Stimulated activated CD4-positive, alpha-beta T cell treated with anti-CD3 and anti-CD28 coated beads, Interleukin-15, amount 100 ng/mL, for 24 hours (primary cell): ENCODE data around the gene MVB12A.

Experiments used
- DNase-seq: peaks from one replicate; pipeline ENCODE4 v3.0.0-alpha.2; 2020

MVB12A gene

DNA sequence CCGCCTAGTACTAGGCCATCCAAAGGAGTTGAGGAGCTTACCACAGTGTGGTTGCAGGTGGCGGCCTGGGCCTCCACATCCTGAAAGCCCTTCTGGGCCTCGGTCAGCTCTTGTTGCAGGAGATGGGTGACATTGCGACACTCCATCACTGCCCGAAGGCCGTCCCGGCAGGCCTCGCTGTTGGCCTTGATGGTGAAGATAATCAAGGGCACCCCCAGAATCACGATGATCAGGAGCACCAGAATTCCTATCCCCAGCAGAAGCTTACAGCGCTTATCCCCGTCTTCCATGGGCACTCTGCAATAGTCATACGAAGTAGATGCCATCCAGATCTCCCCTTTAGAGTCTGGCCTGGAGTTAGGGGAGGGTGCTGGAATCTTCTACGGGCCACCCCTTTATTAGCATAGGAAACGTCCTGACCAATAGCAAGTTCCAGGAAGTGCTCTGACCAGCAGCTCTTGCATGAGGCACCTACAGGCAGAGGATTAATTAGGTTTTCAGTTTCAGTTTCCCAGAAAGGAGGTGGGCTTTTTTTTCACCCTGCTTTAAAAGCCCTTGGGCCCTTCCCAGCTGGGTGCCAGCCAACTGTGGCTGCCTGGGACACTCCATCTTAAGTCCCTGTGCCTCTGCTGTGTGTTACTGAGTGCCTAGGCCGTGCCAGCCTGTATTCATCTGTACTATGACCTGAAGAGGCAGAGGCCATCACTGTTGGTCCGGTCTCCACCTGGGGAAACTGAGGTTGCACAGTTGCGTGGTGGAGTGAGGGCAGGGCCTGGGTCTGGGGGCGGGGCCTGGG, 14.4 kb upstream of the MVB12A start, which contains the start of gene BST2:
BST2 (minus strand) TSS at position 381 of the 796 bp plus-strand sequence; CDS start at position 326, 55 bp downstream.
- DNase-seq, result peak; percentile 67

DNA sequence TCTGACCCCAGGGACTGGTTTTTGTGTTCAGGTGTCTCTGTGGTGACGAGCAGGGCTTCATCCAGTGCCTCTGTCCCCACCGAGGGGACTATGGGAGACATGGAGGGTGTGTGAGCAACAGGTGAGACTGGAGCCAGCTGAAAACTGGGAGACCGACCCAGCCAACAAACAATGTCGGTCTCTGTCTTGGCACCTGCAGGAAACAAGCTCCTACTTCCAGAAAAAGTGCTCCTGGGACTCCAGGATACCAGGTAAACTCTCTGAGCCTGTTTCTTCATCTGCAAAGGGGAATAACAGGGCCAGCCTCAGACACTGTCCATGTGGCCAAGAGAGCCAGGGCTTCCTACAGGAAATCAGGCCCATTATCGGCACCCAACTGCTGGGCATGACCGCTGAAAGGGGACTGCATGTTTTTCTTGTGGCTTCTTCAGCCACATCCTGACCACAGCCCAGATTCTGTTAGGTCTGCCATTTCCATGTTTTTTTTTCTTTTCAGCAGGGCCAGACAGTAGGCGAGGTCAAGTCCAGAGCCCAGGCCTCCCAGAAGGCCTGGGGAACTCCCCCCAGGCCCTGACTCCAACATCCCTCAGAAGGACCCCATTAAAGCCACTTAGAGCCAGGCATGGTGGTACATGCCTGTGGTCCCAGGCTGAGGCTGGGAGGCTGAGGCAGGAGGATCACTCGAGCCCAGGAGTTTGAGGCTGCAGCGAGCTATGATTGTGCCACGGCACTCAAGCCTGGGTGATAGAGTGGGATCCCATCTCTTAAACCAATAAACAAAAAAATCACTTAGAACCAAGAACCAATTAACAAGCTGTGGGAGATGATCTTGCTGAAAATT, 13.6 kb upstream of the MVB12A start:
- no peak for DNase-seq

DNA sequence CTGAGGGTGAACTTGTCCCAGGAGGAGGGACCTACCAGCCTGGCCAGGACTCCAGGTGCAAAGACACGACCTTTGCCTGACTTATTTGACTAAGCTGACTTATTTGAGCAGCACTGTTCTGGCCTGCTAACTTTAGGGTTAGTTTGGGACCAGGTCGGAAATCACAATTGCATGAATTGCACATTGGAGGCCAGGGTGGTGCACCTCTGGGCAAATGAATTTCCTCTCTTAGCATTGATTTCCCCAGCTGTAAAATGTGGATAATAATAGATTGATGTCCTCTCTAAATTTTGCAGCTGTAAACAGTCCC, 13.0 kb upstream of the MVB12A start:
- no peak for DNase-seq

DNA sequence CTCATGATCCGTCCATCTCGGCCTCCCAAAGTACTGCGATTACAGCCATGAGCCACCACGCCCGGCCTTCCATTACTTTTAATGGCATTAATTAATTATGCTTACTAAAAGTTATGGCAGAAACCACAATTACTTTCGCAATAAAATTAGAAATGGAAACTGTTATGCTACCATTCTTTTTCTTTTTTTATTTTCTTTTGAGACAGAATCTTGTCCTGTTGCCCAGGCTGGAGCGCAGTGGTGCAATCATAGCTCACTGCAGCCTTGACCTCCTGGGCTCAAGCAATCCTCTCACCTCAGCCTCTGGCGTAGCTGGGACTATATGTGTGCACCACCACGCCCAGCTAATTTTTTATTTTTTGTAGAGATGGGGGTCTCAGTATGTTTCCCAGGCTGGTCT, 9.9 kb upstream of the MVB12A start:
- no peak for DNase-seq

DNA sequence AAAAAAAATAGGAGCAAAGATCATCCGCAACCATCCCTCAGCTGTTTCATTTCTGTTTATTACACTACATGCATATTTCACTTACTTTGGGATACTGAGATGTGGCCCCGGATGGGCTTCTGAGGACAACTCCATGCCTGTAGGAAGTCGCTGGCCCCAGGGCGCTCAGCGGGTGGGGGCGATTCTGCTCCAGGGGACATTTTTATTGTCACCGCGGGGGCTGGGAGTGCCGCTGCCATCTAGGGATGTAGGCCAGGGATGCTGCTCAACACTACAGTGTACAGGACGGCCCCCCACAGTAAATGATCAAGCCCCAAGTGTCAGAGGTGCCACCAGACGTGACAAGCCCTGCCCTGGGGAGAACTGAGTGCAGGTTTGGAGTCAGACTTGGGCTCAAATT, 8.0 kb upstream of the MVB12A start:
- DNase-seq, result no peak

DNA sequence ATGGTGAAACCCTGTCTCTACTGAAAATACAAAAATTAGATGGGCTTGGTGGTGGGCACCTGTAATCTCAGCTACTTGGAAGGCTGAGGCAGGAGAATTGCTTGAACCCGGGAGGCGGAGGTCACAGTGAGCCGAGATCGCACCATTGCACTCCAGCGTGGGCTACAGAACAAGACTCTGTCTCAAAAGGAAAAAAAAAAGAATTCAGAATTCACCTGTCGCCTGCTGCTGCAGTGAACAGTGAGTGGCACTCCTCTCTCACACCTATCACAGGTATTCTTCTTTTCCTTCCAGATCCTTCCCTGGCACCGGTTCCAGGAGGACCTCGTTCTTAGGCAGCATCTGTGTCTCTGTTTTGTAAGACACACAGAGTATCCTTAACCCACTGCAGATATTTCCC, 5.8 kb upstream of the MVB12A start:
- no peak for DNase-seq

DNA sequence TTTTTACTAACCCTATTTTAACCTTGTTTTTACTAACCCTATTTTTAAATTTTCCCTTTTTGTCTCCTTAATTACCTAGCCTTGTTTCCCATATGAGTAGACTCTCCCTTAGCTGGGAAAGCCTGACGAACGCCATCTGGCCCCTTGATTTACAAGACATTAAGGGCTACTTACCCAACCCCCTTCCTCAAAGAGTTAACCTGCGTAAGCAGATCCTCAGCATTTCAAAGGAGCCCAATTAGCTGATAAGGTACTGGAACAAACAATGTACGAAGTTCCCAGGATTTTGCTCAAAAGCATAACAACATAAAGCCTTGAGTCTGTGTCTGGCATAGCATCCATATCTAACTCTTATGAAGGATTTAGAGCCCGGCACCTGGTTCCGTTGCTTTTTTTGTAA, 4.7 kb upstream of the MVB12A start:
- DNase-seq, result no peak

DNA sequence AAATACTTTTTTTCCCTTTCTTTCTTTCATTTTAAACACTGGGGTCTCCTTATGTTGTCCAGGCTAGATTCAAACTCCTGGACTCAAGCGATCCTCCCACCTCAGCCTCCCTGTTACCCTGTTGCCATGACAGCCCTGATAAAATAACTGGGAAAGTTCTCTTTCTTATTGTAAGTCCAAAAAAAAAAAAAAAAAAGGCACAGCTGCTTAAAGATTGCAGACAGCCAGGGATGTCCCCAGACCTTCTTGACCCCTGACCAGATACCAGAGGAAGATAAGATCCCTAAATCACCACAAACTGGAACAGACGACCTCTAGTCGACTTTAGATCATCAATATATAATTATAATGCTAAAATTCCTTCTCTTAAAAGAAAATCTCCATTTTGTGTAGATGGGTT, 1.1 kb upstream of the MVB12A start:
- DNase-seq, result no peak

DNA sequence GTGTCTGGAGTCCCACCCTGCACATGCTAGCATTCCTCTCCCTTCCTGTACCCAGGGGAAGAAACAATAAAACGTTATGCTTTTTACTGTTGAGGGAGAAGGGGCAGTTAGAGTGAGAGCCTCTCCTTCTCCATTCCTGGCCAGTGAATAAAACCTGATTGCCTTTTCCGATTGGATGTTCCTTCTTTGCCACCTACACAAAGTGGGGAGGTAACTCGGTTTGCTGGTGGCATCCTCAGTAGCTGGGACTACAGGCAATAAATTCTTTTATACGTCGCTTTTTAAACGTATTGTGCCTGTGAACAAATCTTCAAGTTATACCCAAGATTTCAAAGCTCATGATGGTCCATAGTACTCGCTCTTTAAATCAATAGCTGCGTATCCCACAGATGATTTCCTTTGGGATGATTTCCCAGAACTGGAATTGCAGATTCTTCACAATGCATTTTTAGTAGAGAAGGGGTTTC, 660 bp upstream of the MVB12A start:
- no peak for DNase-seq

DNA sequence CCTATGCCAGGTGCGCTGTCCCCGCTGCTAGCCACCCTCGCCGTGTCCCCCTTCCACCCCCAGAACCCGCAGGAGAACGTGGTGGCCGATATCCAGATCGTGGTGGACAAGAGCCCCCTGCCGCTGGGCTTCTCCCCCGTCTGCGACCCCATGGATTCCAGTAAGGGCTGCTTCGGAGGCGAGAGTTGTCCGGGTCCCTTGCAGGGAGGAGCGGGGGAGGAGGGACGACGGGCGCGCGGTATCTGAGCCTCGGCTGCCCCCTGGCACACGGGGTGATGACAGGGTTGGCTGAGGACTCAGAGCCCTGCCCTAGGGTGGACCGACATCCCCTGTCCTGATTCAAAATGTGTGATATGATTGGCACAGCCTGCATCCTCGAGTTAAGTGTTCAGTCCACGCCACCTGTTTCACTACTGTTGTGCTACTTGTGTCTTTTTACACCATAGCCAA, 653 bp downstream of the MVB12A start:
- peak; percentile 52 for DNase-seq

DNA sequence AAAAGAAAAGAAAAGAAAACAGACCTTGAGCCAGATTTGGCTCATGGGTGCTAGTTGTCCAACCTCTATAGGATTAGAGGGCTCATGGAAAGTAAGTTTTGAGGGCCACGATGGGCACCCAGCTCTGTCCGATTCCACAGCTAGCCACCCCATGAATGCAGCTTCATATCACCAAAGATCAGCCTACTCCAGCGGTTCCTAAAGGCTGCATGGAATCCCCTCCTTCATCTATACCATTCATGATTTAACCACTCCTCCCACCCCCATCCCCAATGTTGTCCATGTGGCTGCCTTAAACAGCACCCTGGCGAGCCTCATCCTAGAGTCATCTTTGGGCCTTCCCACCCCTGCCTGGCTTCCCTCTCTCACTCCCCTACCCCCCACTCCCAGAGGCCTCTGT, 2.1 kb downstream of the MVB12A start:
- DNase-seq, result no peak

DNA sequence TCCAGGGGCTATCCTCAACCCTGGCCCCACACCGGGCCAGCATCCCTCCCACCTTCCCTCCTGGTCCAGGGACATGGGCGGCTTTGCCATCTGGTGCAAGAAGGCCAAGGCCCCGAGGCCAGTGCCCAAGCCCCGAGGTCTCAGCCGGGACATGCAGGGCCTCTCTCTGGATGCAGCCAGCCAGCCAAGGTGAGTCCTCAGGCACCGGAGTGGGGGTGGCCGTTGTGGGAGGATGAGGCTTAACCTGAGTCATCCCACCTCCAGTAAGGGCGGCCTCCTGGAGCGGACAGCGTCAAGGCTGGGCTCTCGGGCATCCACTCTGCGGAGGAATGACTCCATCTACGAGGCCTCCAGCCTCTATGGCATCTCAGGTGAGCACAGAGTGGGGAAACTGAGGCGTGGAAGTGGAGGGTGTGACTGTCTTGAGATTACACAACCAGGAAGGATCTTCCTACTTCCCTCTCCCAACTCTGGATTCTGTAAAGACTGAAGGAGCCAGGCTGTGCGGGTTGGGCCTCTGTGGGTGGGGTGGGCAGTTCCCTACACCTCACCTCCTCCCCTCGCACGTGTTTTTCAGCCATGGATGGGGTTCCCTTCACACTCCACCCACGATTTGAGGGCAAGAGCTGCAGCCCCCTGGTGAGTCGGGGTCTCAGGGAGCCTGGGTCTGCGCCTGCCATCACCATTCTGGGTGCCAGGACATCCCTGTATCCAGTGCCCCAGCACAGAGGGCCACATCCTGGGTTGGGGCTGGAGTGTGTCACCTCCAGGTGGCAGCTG, 3.8 kb downstream of the MVB12A start:
- DNase-seq, result no peak

DNA sequence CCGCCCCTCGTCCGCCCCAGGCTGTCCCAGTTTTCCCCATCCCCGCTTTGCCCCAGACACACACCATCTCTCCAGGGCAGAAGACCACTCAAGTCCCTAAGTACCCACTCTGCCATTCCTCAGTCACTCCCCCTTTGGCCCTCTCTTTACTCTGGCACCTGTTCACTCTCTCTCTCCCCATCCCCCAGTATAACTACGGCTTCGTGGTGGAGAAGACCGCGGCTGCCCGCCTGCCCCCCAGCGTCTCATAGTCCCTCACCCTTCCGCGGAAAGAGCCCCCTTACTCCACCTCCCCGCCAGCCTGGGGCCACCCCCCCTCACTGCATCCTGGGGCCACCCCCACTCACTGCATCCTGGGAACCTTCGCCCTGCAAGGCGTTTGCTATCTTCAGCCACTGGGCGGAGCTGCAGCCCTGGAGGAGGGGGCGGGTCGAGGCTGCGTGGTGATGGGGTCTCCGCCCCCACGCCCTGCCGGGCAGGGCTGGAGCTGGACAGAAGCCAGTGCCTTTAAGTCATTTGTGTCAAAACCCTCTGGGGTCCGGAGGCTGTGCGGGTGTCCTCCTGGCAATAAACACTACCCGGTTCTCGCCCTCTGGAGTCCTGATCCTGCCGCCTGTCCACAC, 5.0 kb downstream of the MVB12A start:
- peak; percentile 54 for DNase-seq

DNA sequence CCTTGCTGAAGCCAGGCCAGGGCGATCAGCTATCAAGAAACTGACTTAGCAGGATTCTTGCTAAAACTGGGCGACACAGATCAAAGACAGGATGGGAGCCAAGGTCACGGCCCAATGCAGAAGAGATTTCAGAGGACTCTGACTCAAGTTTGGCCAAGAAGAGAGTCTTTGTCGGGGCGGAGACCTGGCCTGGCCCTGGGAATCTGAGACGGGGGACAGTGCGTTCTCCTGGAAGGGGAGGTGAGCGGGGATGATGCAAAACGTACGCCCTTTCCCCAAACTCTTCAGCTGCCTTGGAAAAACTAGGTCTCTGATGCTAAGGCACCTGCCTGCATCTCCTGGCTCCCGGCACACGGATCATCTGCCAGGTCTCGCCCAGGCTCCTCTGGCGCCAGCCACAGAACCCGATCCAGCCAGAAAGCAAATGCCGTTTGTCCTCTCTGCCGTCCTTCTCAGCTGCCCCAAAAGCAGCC, 9.8 kb downstream of the MVB12A start:
- no peak for DNase-seq

DNA sequence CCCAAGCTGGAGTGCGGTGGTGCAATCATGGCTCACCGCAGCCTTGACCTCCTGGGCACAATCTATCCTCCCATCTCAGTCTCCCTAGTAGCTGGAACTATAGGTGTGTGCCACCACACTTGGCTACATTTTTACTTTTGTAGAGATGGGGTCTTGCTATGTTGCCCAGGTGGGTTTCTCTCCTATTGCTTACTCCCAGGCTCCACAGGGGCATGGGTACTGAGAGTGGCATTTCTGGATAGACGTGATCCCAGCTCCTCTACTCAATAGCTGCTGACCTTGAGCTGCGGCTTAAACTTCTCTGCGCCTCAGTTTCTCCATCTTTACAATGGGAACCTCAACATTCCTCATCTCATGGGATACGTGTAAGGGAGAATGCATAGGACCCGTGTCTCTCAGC, 11.6 kb downstream of the MVB12A start:
- DNase-seq, result no peak

DNA sequence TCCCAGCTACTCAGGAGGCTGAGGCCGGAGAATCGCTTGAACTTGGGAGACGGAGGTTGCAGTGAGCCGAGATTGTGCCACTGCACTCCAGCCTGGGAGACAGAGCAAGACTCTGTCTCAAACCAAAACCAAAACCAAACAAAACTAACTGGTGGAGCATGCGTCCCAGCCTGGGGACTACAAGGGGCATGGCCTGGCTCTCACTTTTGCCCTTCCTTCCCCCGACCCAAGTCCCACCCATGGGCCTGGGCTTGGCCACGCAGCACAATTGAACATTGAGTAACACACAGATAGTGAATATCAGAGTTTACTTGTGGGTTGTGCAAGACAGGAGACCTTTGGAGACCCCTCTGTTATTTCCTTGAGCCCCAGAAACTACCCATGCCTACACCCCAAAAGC, 15.4 kb downstream of the MVB12A start:
- no peak for DNase-seq

DNA sequence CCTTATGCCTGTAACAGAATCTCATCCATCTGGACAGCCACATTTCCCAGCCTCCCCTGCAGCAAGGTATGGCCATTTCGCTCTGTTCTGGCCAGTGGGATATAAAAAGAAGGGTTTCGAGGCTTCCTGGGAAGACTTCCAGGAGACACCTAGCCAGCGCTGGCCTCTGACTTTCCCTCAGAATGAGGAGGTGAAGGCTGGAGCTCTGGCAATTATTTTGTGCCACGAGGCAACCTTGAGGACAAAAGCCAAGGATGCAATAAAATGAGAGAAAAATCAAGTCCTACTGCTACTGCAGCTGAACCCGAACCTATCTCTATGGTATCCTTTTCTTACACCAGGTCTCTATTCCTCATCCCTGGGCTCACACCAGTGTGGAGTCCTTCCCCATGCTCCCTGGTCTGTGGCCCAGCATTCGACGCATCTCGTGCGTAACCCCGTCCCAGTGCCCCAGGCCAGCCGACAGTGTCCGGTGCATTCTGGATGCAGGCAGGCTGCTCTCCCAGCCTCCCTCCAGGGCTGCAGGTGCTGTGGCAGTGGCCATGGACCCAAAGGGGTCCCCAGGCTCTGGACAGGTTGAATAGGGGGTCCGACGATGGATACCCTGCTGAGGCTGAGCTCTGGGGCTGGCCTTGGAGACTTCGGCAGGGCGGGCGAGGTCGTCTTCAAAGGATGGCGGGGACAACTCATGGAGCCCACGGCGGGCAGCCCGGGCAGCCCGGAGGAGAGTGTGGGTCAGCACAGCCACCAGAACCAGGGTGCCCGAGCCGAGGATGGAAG, 16.4 kb downstream of the MVB12A start:
- no peak for DNase-seq

DNA sequence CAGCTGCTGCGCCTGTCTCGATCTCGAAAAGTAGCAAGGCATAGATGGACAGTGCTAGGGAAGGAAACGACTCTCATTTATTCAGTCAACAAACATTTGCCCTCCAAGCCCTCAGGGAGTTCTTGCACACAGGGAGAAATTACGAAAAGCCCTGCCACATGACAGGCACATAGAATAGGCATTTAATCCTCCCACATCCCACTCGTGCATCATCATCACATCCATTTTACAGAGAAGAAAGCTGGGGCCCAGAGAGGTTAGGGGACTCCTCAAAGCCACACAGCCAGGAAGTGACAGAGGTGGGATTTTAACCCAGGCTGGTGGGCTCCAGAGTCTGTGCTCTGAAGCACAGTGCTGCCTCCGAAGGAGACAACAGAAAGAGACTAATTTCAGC, 17.0 kb downstream of the MVB12A start:
- DNase-seq, result no peak

DNA sequence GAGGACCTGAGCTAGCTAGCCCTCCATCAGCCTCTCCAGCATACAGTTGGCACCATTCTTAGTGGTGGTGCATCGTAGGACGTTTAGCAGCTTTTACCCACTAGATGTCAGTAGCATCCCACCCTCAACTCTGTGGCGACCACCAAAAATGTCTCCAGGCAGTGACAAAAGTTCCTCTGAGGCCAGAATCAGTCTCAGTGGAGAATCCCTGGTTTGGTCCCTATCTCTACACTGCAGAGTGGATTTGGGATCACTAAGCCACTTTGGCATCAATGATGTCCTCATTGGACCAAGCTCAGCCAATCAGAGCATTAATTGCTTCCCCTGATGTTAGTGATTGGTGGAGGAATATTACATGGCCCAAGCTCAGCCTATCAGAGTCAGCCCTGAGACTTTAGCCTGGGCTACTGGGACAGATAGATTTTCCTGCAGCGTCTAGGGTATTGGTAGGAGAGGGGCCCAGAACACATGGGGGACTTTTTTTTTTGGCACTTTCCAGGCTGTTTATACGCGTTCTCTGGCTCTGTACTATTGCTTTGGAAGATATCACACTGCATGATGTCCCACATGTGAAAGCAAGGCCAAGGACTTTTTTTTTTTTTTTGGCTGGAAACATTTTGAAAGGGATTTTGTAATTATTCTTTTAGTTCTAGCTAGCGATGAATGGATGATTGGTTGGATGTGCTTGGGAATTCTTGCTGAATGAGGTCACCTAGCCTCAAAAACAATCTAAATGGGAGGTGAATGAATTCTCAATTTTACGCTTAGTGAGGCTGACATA, 21.6 kb downstream of the MVB12A start:
- DNase-seq, result peak; percentile 27

DNA sequence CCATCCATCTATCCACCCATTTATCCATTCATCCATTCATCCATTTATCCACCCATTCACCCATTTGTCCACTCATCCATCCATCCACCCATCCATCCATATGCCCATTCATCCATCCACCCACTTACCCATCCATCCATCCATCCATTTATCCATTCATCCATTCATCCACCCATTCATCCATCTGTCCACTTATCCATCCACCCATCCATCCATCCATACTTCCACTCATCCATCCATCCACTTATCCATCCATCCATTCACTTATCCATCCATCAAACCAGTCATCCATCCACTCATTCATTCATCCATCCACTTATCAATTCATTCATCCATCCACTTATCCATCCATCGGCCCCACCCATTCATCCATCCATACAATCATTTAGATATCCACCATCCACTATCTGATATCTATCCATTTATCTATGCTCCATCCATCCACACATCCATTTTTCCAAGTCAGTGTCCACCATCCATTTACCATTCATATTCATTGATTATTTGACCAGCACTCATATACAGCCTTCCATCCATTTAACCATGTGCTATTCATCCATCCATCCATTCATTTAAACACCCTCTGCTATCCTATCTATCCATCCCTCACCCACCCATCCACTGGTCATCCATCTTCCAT, 25.8 kb downstream of the MVB12A start:
- no peak for DNase-seq

DNA sequence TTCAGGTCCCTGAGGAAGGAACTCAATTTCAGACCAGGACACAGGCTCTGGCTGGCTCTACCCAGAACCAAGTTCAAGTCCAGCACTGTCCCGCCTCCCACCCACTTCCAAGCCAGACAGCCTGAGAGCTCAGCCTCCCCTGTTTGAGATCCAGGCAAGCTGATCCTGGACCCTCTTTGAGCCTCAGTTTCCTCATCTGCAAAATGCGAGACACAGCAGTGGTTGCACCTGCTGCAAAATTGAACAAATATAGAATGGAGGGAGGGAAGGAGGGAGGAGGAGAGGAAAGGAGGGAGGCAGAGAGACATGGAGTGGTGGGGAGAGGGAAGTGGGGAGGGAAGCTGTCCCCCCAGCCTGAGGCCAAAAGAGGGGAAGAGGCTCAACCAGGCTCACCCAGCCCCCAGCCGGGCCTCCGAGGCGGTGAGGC, 27.9 kb downstream of the MVB12A start:
- no peak for DNase-seq
